Spleen (tissue), 7 donors: ENCODE results near the gene NDUFAF2.

Experiments used
- POLR2A ChIP-seq, 3 donors: fragments of 450-650 bp; IDR thresholded peaks; one replicate each; pipeline ENCODE4 v1.5.1; 2017; ENCODE audit warnings: antibody characterized with exemption in 3 of 3, mild to moderate bottlenecking in 1 of 3
- TF ChIP-seq, protein P1 (sequence below), 11 experiments: fragments of 200-600 bp in 7 of 11; fragments of 450-650 bp in 4 of 11; sonication (generic) in 4 of 11; IDR thresholded peaks in 8 of 11; conservative IDR thresholded peaks in 3 of 11; 1 replicate in 7 of 11; 2 replicates in 4 of 11; pipeline versions ENCODE4 v1.4.0 to v1.8.0; 2016 to 2021; ENCODE audit warnings: antibody characterized with exemption in 11 of 11, inconsistent platforms in 4 of 11, mild to moderate bottlenecking in 1 of 11
- donor health status: DM: no; HTN: no; CAD: no; lungs with moderate emphysema.
- donor health status: DM: no; HTN: no; CAD: no.
- donor health status: DM: no; HTN: no; CAD: no.

DNA sequence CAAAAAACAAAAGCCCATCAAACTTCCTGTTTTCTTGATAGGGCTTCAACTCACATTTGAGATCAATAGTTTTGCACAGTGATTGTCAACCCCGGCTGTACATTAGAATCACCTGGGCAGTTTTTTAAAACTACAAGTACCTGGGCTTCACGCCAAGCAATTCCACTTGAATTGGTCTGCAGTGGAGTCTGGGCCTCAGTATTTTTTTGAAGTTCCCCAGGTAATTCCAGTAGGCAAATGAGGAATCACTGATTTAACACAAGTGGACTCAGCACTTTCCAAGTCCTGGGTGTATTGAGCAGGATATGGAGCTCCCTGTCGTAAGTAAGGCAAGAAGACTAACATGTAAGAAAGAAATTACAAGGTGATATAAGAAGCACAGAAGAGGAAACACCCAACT lies 232.1 kb downstream of the NDUFAF2 start:
- TF ChIP-seq POLR2A (IDR thresholded peaks at IDR 0.05): no peak
- TF ChIP-seq, protein P1, sequence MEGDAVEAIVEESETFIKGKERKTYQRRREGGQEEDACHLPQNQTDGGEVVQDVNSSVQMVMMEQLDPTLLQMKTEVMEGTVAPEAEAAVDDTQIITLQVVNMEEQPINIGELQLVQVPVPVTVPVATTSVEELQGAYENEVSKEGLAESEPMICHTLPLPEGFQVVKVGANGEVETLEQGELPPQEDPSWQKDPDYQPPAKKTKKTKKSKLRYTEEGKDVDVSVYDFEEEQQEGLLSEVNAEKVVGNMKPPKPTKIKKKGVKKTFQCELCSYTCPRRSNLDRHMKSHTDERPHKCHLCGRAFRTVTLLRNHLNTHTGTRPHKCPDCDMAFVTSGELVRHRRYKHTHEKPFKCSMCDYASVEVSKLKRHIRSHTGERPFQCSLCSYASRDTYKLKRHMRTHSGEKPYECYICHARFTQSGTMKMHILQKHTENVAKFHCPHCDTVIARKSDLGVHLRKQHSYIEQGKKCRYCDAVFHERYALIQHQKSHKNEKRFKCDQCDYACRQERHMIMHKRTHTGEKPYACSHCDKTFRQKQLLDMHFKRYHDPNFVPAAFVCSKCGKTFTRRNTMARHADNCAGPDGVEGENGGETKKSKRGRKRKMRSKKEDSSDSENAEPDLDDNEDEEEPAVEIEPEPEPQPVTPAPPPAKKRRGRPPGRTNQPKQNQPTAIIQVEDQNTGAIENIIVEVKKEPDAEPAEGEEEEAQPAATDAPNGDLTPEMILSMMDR (IDR thresholded peaks at IDR 0.05 in 8 of 11, conservative IDR thresholded peaks at IDR 0.05 in 3 of 11): no peak
